K562 (cell line): ENCODE measurements around the gene BAIAP2.

ENCODE experiments used
- CREB1 ChIP-seq, 2 experiments: sonication (generic) in 1 of 2; formaldehyde crosslinking in 1 of 2; IDR thresholded peaks; 2 replicates each; pipeline versions ENCODE4 v1.6.1 to v1.8.0; 2012 to 2022; ENCODE audit warnings: inconsistent platforms in 1 of 2, mild to moderate bottlenecking in 1 of 2, missing genetic modification reagents in 1 of 2, moderate library complexity in 1 of 2
- HEY1 ChIP-seq: fragments of 250-450 bp; sonication (Bioruptor Pico); IDR thresholded peaks from 2 replicates; pipeline ENCODE4 v1.5.0; 2020; ENCODE audit warnings: mild to moderate bottlenecking, moderate library complexity, borderline replicate concordance

DNA sequence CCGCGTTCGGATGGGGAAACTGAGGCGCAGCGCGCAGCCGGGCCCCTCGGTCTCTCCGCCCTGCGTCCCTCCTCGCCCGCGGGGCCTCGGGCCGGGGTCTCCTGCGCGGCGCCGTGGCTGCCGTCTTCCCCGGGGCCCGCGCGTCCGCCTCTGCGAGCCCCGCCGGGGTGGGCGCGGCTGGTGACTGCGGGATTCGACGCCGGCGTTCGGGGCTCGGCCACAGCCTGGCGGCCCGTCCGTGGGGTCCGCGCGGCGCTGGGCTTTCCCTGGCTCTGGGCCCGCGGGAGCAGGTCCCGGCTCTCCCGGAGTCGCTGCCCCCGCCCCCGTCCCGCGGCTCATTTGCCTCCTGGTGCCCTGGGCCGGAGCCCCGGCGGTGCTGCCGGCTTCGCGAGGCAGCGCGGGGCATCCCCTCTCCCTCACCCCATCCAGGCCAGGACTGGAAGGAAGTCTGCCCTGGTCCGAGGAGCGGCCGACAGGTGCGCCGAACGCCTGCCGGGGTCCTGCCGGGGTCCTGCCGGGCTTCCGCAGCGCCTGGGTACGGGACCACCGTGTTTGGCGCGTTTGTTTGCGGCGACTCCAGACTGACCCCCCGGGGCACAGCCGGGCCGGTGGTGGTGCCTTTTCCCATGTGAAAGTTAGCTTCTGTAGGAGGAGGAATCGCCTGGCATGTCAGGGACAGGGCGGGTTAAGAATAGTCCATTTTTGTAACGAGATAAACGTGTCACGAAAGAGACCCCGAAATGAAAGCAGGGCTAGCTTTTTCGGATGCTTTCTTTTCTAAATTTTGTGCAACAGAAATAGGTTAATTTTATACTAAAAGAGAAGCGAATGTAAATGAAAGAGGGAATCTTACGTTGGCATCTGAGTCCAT, 42.6 kb upstream of the BAIAP2 start:
- TF ChIP-seq HEY1 (no peak), CREB1 (IDR thresholded peaks at IDR 0.05) (no peak), CREB1 (CRISPR knock-in tag; IDR thresholded peaks at IDR 0.05) (no peak)
